Endodermal cell (in vitro differentiated cells): ENCODE results near the gene D2HGDH. TPM values are rescaled to one million over a fixed set of nuclear protein-coding genes. Genes with fewer than 3 reads are reported as not detected.
A peak's percentile ranks its signal among the peaks of the same experiment; 100 is the strongest.

Source experiments
- DNase-seq: peaks from one replicate; pipeline ENCODE4 v3.0.0-alpha.2; 2017
- H3K27ac ChIP-seq: 2 replicates; pipeline ENCODE4 v1.5.1; 2013; ENCODE audit warnings: mild to moderate bottlenecking, low read depth, low read length, moderate library complexity
- H3K27me3 ChIP-seq: 2 replicates; pipeline ENCODE4 v1.6.1; 2013; ENCODE audit warnings: mild to moderate bottlenecking, low read length, moderate library complexity; ENCODE audit not compliant: insufficient read depth, control insufficient read depth, poor library complexity, severe bottlenecking
- H3K36me3 ChIP-seq: 2 replicates; pipeline ENCODE4 v1.7.0; 2013; ENCODE audit warnings: mild to moderate bottlenecking, low read length, moderate library complexity; ENCODE audit not compliant: control insufficient read depth, insufficient read depth
- H3K4me1 ChIP-seq: one replicate; pipeline ENCODE4 v1.7.0; 2013; ENCODE audit warnings: low read length; ENCODE audit not compliant: control insufficient read depth, insufficient read depth
- H3K4me3 ChIP-seq: 2 replicates; pipeline ENCODE4 v1.5.1; 2013; ENCODE audit warnings: mild to moderate bottlenecking, low read length, moderate library complexity
- H3K9ac ChIP-seq: 2 replicates; pipeline ENCODE4 v1.6.1; 2013; ENCODE audit warnings: mild to moderate bottlenecking, low read length, moderate library complexity; ENCODE audit not compliant: poor library complexity, severe bottlenecking; ENCODE audit errors: extremely low read depth
- H3K9me3 ChIP-seq: 2 replicates; pipeline ENCODE4 v1.6.1; 2013; ENCODE audit warnings: mild to moderate bottlenecking, low read length, moderate library complexity; ENCODE audit not compliant: control insufficient read depth
- H3K27ac Mint-ChIP-seq: 2 replicates; pipeline ENCODE4 v1.8.0; 2020; ENCODE audit warnings: mixed read lengths
- H3K27me3 Mint-ChIP-seq: 2 replicates; pipeline ENCODE4 v1.8.0; 2021; ENCODE audit warnings: mild to moderate bottlenecking, mixed read lengths; ENCODE audit not compliant: insufficient read depth
- H3K36me3 Mint-ChIP-seq: 2 replicates; pipeline ENCODE4 v1.8.0; 2020; ENCODE audit warnings: low read depth, mixed read lengths
- H3K4me1 Mint-ChIP-seq: 2 replicates; pipeline ENCODE4 v1.8.0; 2020; ENCODE audit warnings: mixed read lengths
- H3K4me3 Mint-ChIP-seq: 2 replicates; pipeline ENCODE4 v1.8.0; 2020; ENCODE audit warnings: mild to moderate bottlenecking, moderate library complexity, mixed read lengths
- H3K9me3 Mint-ChIP-seq: 2 replicates; pipeline ENCODE4 v1.8.0; 2020; ENCODE audit warnings: mild to moderate bottlenecking, mixed read lengths
- WGBS, 2 experiments: methylation state at CpG; one replicate each; pipeline versions ENCODE4 v1.1.5 to v1.1.7; 2013; ENCODE audit warnings: missing lambda C conversion rate in 2 of 2, mixed read lengths in 1 of 2; ENCODE audit not compliant: insufficient coverage in 1 of 2, insufficient read length in 1 of 2; 5-methylcytosine and 5-hydroxymethylcytosine counted together
- total RNA-seq, 2 donors: library from RNA; stranded (reverse); fragmentation: NEBNext Ultra II Directional in 1 of 2; extraction: Animal tissue kit (Norgen Biotek cat#: 25700) in 1 of 2; gene quantifications; 2 replicates in 1 of 2; 3 replicates in 1 of 2; pipeline ENCODE4 v1.2.1, GENCODE V29; 2021
- TF ChIP-seq, protein P1 (sequence below): fragments of 200-600 bp; sonication (generic); conservative IDR thresholded peaks from 2 replicates; pipeline ENCODE4 v1.5.0; 2021; ENCODE audit warnings: antibody characterized with exemption, mild to moderate bottlenecking

Gene D2HGDH
- total RNA-seq, 2 donors from 2014 or later: 25.1 to 34.8 TPM

DNA sequence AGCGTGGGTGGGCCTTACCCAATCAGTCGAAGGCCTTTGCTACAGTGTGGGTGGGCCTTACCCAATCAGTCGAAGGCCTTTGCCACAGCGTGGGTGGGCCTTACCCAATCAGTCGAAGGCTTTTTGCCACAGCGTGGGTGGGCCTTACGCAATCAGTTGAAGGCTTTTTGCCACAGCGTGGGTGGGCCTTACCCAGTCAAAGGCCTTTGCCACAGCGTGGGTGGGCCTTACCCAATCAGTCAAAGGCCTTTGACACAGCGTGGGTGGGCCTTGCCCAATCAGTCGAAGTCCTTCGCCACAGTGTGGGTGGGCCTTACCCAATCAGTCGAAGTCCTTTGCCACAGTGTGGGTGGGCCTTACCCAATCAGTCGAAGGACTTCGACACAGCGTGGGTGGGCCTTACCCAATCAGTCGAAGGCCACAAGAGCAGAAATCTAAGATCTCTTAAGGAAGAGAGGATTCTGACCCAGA, 25.9 kb downstream of the D2HGDH start:
- peaks cover 12% of the 10 kb centered on the region for H3K9me3 ChIP-seq
- peaks cover 20% of the 10 kb centered on the region for H3K36me3 ChIP-seq
- WGBS, 2 experiments: 90 to 96% methylated on average over 16 to 17 of the region's 17 CpGs
- peaks cover 1% of the 10 kb centered on the region for H3K4me1 Mint-ChIP-seq
- no peaks in the 10 kb centered on the region for H3K27me3 ChIP-seq
- H3K4me3 Mint-ChIP-seq: no peak overlapping the region
- H3K4me3 ChIP-seq: no peak overlapping the region
- H3K27me3 Mint-ChIP-seq: no peaks in the 10 kb centered on the region
- peaks cover 32% of the 10 kb centered on the region for H3K36me3 Mint-ChIP-seq
- DNase-seq: peak; percentile 58
- no peak overlapping the region for H3K9ac ChIP-seq
- no peak overlapping the region for H3K27ac Mint-ChIP-seq
- peaks cover 13% of the 10 kb centered on the region for H3K9me3 Mint-ChIP-seq
- no peaks in the 10 kb centered on the region for H3K4me1 ChIP-seq
- TF ChIP-seq, protein P1, sequence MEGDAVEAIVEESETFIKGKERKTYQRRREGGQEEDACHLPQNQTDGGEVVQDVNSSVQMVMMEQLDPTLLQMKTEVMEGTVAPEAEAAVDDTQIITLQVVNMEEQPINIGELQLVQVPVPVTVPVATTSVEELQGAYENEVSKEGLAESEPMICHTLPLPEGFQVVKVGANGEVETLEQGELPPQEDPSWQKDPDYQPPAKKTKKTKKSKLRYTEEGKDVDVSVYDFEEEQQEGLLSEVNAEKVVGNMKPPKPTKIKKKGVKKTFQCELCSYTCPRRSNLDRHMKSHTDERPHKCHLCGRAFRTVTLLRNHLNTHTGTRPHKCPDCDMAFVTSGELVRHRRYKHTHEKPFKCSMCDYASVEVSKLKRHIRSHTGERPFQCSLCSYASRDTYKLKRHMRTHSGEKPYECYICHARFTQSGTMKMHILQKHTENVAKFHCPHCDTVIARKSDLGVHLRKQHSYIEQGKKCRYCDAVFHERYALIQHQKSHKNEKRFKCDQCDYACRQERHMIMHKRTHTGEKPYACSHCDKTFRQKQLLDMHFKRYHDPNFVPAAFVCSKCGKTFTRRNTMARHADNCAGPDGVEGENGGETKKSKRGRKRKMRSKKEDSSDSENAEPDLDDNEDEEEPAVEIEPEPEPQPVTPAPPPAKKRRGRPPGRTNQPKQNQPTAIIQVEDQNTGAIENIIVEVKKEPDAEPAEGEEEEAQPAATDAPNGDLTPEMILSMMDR: no peak
- no peak overlapping the region for H3K27ac ChIP-seq

DNA sequence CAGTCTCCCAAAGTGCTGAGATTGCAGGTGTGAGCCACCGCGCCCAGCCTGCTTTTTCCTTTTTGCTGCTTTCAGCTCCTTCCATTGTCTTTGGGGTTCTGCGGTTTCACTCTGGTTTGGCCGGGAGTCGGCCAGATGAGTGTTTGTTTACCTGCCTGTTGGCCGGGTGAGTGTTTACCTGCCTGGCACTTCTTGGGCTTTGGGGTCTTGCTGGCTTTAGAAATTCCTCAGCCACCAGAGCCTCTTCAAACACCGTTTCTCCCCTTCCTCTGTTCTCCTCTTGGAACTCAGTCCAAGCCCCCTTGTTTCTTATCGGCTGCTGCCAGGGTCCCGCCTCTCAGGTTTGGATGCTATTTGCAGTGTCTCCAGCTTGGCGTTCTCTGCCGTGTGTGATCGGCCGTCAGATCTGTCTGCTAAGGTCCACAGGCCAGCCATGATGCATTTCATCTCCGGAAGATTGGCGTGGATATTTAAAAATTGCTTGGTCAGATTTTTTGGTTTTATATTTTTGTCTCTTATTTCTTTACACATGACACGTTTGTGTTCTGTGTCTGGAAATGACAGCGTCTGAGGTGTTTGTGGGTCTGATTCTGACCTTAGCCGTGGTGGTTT, 28.0 kb downstream of the D2HGDH start:
- Mint-ChIP-seq H3K4me1 (peaks cover 1% of the 10 kb centered on the region), H3K4me3 (no peak overlapping the region), H3K9me3 (peaks cover 13% of the 10 kb centered on the region), H3K36me3 (peaks cover 27% of the 10 kb centered on the region), H3K27ac (peak overlapping the region; percentile 45), H3K27me3 (no peaks in the 10 kb centered on the region)
- TF ChIP-seq, protein P1: no peak
- peak; percentile 67 for DNase-seq
- no peaks in the 10 kb centered on the region for H3K27me3 ChIP-seq
- 90 to 94% methylated on average over 10 to 18 of the region's 18 CpGs for WGBS, 2 experiments
- no peaks in the 10 kb centered on the region for H3K4me1 ChIP-seq
- no peak overlapping the region for H3K9ac ChIP-seq
- H3K36me3 ChIP-seq: peaks cover 20% of the 10 kb centered on the region
- H3K27ac ChIP-seq: no peak overlapping the region
- peaks cover 12% of the 10 kb centered on the region for H3K9me3 ChIP-seq
- H3K4me3 ChIP-seq: no peak overlapping the region

DNA sequence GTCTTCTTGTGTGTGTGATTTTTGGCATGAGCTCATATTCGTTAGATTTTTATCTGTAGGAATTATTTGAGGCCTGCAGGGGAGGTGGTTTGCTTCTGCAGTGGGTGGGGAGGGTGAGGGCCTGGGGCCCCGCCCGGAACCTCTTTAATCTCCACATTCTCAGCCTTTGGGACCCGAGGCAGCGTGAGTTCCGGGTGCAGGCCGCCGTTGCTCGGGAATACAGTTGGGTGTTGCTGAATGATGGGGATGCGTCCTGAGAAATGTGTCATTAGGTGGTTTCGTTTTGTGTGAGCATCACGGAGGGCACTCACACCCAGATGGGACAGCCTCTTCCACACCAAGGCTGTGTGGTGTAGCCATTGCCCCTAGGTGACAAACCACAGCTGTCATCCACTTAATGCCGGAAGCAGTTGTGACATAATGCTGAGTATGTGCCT, 28.5 kb downstream of the D2HGDH start:
- H3K27ac ChIP-seq: no peak overlapping the region
- WGBS, 2 experiments: 93 to 96% methylated on average over 8 to 13 of the region's 13 CpGs
- no peak overlapping the region for H3K9ac ChIP-seq
- H3K4me3 Mint-ChIP-seq: no peak overlapping the region
- H3K9me3 ChIP-seq: peaks cover 12% of the 10 kb centered on the region
- DNase-seq: peak; percentile 35
- H3K4me3 ChIP-seq: no peak overlapping the region
- peaks cover 1% of the 10 kb centered on the region for H3K4me1 Mint-ChIP-seq
- no peaks in the 10 kb centered on the region for H3K27me3 ChIP-seq
- H3K27ac Mint-ChIP-seq: peak overlapping the region; percentile 45
- H3K9me3 Mint-ChIP-seq: peaks cover 13% of the 10 kb centered on the region
- peaks cover 25% of the 10 kb centered on the region for H3K36me3 Mint-ChIP-seq
- TF ChIP-seq, protein P1: no peak
- no peaks in the 10 kb centered on the region for H3K4me1 ChIP-seq
- H3K27me3 Mint-ChIP-seq: no peaks in the 10 kb centered on the region
- peaks cover 20% of the 10 kb centered on the region for H3K36me3 ChIP-seq
